Measurements from ENCODE around the gene MRPL23.

MRPL23 gene

GRCh38 chr11:1932105-1932480 lies 15.0 kb upstream of the MRPL23 start:
- DNase-seq (ENCODE audit: insufficient read length, low spot score) = no peak
- no peak for TF ChIP-seq CTCF (IDR thresholded peaks at IDR 0.05; ENCODE audit: insufficient read depth, missing control alignments)
- no peak for FAIRE-seq

- DNase-seq (ENCODE audit: insufficient read length, low spot score) = no peak
- FAIRE-seq = no peak
- TF ChIP-seq CTCF (IDR thresholded peaks at IDR 0.05; ENCODE audit: insufficient read depth, missing control alignments) = no peak
These were observed 14.5 kb upstream of the MRPL23 start for GRCh38 chr11:1932681-1933080.

GRCh38 chr11:1933416-1934334 lies 13.5 kb upstream of the MRPL23 start:
- no peak for TF ChIP-seq CTCF (IDR thresholded peaks at IDR 0.05; ENCODE audit: insufficient read depth, missing control alignments)
- FAIRE-seq = no peak

GRCh38 chr11:1934335-1935155 lies 12.6 kb upstream of the MRPL23 start:
- no peak for DNase-seq (ENCODE audit: insufficient read length, low spot score)
- no peak for TF ChIP-seq CTCF (IDR thresholded peaks at IDR 0.05; ENCODE audit: insufficient read depth, missing control alignments)
- FAIRE-seq = no peak

More at GRCh38 chr11:1933416-1934334, 13.5 kb upstream of the MRPL23 start:
- no peak for DNase-seq (ENCODE audit: insufficient read length, low spot score)

- DNase-seq (ENCODE audit: insufficient read length, low spot score) = no peak
- FAIRE-seq = no peak
These were observed 11.7 kb upstream of the MRPL23 start for GRCh38 chr11:1935156-1936071.

More at GRCh38 chr11:1935156-1936071, 11.7 kb upstream of the MRPL23 start:
- TF ChIP-seq CTCF (IDR thresholded peaks at IDR 0.05; ENCODE audit: insufficient read depth, missing control alignments) = no peak
